8988T (cell line): Measurements from ENCODE around the gene NTMT1.
A peak's percentile ranks its signal among the peaks of the same experiment; 100 is the strongest.

Source experiments
- DNase-seq: peaks from one replicate; pipeline ENCODE4 v3.0.0; 2011

Gene NTMT1

GRCh38 chr9:129597355-129598088 is 28.4 kb upstream of the NTMT1 start:
- DNase-seq = no peak

DNA sequence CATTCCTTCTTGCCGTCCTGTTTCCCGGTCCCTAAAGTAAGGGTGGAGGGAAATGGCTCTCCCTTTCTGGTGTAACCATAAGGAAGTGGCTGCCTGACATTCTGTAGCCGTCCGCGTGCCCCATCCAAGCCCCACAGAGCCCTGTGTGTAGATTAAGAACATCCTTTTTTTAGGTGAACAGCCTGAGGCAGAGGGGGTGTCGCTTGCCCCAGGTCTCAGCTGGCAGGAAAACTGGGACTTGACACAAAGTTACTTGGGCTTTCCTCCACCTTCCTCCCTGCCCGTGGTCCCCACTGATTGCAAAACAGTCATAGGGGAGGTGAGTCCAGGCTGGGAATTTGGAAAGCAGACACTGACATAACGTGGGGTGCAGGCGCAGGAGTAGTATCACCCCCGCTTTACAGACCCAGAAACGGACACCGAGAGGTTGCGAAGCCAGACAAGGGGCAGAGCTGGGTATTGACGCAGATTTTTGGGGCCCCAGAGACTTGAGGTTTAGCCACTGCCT is 27.8 kb upstream of the NTMT1 start:
- no peak for DNase-seq

GRCh38 chr9:129601082-129601674 is 24.8 kb upstream of the NTMT1 start:
- no peak for DNase-seq

- no peak for DNase-seq
These were observed 23.2 kb upstream of the NTMT1 start for GRCh38 chr9:129602598-129603415.

- no peak for DNase-seq
These were observed 21.8 kb upstream of the NTMT1 start for GRCh38 chr9:129604056-129604765.

- no peak for DNase-seq
These were observed 21.2 kb upstream of the NTMT1 start for GRCh38 chr9:129604766-129605163.

- no peak for DNase-seq
These were observed 19.6 kb upstream of the NTMT1 start for GRCh38 chr9:129606161-129607026.

DNA sequence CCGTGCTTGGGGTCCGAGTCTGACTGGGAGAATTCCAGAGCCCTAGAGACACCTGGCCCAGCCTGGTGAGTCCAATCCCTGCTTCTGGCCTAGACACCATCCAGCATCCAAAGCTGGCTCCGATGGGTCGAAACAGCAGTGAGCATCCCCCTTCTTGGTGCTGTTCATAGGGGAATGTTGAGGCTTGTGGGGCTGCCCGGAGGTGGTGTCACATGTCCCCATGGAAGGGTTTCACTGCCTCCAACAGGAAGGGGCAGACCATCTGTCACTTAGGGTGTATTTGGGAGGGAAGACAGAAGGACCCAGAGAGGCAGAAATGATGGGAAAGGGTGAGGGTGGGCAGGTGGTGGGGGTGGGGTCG is 19.0 kb upstream of the NTMT1 start:
- no peak for DNase-seq

GRCh38 chr9:129608561-129609481 is 17.1 kb upstream of the NTMT1 start:
- no peak for DNase-seq

- no peak for DNase-seq
These were observed 16.3 kb upstream of the NTMT1 start for GRCh38 chr9:129609486-129610212.

DNA sequence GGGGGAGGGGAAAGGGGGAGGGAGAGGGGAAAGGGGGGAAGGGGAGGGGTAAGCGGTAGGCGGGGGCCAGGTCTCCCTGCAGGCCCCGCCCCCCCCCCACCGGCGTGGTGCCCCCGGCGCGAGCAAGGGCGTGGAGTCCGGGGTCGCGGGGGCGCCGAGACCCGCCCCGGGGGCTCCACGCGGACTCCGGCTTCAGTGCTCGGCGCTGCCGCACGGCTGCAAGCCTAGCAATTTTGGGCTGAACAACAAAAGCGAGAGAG is 15.8 kb upstream of the NTMT1 start:
- DNase-seq = no peak

GRCh38 chr9:129610473-129611306 is 15.3 kb upstream of the NTMT1 start:
- DNase-seq = peak; percentile 95

- DNase-seq = no peak
These were observed 14.6 kb upstream of the NTMT1 start for GRCh38 chr9:129611307-129611800.

GRCh38 chr9:129612123-129612522 is 13.8 kb upstream of the NTMT1 start:
- no peak for DNase-seq

DNA sequence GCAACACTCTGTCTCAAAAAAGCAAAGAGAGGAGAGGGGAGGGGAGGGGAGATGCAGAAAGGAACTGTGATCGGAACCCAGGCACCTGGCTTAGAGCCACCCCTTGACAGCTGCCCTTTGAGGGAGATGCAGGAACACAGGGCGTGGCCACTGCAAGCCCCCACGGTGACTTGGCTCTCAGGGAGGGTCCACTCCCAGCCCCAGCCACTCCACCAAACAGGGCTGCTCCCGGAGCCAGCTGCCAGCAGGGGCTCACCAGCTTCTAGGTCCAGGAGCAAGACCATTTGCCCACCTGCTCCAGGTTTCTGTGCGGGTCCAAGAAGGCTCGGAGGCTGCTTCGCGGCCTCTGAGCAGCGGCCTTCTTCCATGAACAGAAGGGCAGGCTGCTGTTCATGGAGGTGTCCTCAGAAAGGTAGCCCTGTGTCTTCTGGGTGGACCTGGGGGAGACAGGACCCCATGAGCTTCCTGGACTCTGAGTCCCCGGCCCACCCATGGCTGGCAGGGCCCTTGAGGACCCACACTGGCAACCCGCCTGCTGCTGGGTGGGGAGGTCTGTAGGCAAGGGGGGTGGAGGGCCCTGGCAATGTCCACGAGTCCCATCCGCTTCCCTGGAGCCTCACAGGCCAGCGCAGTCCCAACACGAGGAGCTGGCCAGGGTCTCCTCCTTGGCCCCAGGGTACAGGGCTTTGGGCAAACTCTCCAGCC is 13.0 kb upstream of the NTMT1 start:
- no peak for DNase-seq

DNA sequence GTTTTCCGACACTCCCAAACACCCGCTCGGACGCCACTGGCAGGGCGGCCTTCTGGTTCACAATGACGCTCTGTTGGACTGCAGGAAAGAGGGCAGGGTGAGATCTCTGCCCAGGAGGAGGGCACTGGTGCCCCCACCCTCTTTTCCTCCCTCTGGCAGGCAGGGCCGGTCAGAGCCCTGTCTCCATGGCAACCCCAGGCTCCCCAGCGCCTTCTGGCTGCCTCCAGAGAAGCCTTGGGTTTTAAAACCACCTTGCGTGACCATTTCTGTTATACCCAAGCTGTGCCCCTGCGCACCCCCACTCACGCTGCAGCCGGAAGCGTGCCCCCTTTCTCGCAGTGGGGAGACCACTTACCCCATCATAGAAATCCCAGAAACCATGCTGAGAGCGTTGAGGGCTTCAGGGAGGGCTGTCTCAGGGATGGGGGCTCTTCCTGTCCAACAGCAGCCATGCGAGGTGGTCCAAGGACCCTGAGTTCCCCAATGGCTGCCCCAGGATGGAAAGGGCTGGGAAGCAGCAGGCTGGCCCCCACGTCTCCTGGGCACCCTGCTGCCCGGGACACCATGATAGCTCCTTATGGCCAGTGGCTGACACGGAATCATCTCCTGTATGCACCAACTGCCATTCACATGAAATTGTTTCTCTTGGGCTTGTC is 12.3 kb upstream of the NTMT1 start:
- no peak for DNase-seq

- DNase-seq = no peak
These were observed 11.0 kb upstream of the NTMT1 start for GRCh38 chr9:129614932-129615331.
